Erythroblast (primary cell): ENCODE measurements around the gene PAWR.

Source experiments
- GATA1 ChIP-seq: IDR thresholded peaks from 2 replicates; pipeline ENCODE4 v1.6.1; 2011; ENCODE audit warnings: low read depth, mild to moderate bottlenecking, control low read depth, low read length, moderate library complexity
- POLR2A ChIP-seq: IDR thresholded peaks from 2 replicates; pipeline ENCODE4 v1.6.1; 2011; ENCODE audit warnings: mild to moderate bottlenecking, low read length

- TF ChIP-seq POLR2A = no peak
- no peak for TF ChIP-seq GATA1
Observed at GRCh38 chr12:79662046-79662811, 28.5 kb downstream of the PAWR start.
